AML-193 (cell line): ENCODE data around the gene UAP1.
A peak's percentile ranks its signal among the peaks of the same experiment; 100 is the strongest.
"Not testable (repeated sequence)": the region's sequence is repeated elsewhere in the genome, so short reads cannot be mapped to it uniquely, and the experiment has no call there.

Source experiments
- DNase-seq, 2 experiments: peaks; one replicate each; lab custom pipeline; 2025; lab: John Stamatoyannopoulos, UW

The UAP1 gene

GRCh38 chr1:162565460-162565859 is 3.9 kb downstream of the UAP1 start:
- DNase-seq: peak in 1 of 2 experiments; percentile 4

GRCh38 chr1:162566870-162567269 is 5.3 kb downstream of the UAP1 start:
- DNase-seq: no peak

GRCh38 chr1:162568802-162569201 is 7.3 kb downstream of the UAP1 start:
- no peak for DNase-seq

- DNase-seq: peak; percentile 17 to 39
These were observed 9.2 kb downstream of the UAP1 start for GRCh38 chr1:162570718-162571117.

GRCh38 chr1:162571121-162571520 is 9.6 kb downstream of the UAP1 start:
- not testable (repeated sequence) for DNase-seq

- no peak for DNase-seq
These were observed 10.2 kb downstream of the UAP1 start for GRCh38 chr1:162571696-162572095.

GRCh38 chr1:162573136-162573535 is 11.6 kb downstream of the UAP1 start:
- DNase-seq: no peak

GRCh38 chr1:162578071-162578700 is 16.7 kb downstream of the UAP1 start:
- DNase-seq: no peak

GRCh38 chr1:162578936-162579335 is 17.4 kb downstream of the UAP1 start:
- DNase-seq: no peak

- DNase-seq: no peak
These were observed 18.8 kb downstream of the UAP1 start for GRCh38 chr1:162580308-162580707.

- DNase-seq: not testable (repeated sequence)
These were observed 21.4 kb downstream of the UAP1 start for GRCh38 chr1:162582901-162583300.

GRCh38 chr1:162585101-162585500 is 23.6 kb downstream of the UAP1 start:
- DNase-seq: not testable (repeated sequence)

- DNase-seq: no peak
These were observed 25.8 kb downstream of the UAP1 start for GRCh38 chr1:162587347-162587746.

GRCh38 chr1:162587761-162588260 is 26.3 kb downstream of the UAP1 start:
- no peak for DNase-seq

- no peak for DNase-seq
These were observed 28.6 kb downstream of the UAP1 start for GRCh38 chr1:162590101-162590500.

GRCh38 chr1:162590686-162591085 is 29.2 kb downstream of the UAP1 start:
- no peak for DNase-seq

GRCh38 chr1:162596514-162597170 is 35.1 kb downstream of the UAP1 start:
- DNase-seq: no peak

- no peak for DNase-seq
These were observed 37.9 kb downstream of the UAP1 start for GRCh38 chr1:162599451-162599850.

GRCh38 chr1:162603117-162603516 is 41.6 kb downstream of the UAP1 start:
- not testable (repeated sequence) for DNase-seq

GRCh38 chr1:162605225-162605927 is 43.9 kb downstream of the UAP1 start:
- DNase-seq: no peak

- DNase-seq: no peak
These were observed 47.8 kb downstream of the UAP1 start for GRCh38 chr1:162609306-162609705.

GRCh38 chr1:162612606-162613400 is 51.3 kb downstream of the UAP1 start:
- no peak for DNase-seq
